ENCODE results near the gene CDC40. TPM values are rescaled to one million over a fixed set of nuclear protein-coding genes. Genes with fewer than 3 reads are reported as not detected.
A peak's percentile ranks its signal among the peaks of the same experiment; 100 is the strongest.
"Not testable (repeated sequence)": the region's sequence is repeated elsewhere in the genome, so short reads cannot be mapped to it uniquely, and the experiment has no call there.

The CDC40 gene
- total RNA-seq, 4 donors from 2014 or later = 20.3 to 34.8 (median 23.4) TPM

GRCh38 chr6:110269623-110270022 lies 89.4 kb downstream of the CDC40 start:
- no peaks in the 10 kb centered on the region for H3K36me3 ChIP-seq
- no peaks in the 10 kb centered on the region for H3K27me3 ChIP-seq
- no peak overlapping the region for H3K4me3 ChIP-seq
- peak overlapping the region in 1 of 2 donors; percentile 26 for H3K27ac ChIP-seq
- no peaks in the 10 kb centered on the region for H3K9me3 ChIP-seq
- no peak for DNase-seq
- TF ChIP-seq, protein P1, sequence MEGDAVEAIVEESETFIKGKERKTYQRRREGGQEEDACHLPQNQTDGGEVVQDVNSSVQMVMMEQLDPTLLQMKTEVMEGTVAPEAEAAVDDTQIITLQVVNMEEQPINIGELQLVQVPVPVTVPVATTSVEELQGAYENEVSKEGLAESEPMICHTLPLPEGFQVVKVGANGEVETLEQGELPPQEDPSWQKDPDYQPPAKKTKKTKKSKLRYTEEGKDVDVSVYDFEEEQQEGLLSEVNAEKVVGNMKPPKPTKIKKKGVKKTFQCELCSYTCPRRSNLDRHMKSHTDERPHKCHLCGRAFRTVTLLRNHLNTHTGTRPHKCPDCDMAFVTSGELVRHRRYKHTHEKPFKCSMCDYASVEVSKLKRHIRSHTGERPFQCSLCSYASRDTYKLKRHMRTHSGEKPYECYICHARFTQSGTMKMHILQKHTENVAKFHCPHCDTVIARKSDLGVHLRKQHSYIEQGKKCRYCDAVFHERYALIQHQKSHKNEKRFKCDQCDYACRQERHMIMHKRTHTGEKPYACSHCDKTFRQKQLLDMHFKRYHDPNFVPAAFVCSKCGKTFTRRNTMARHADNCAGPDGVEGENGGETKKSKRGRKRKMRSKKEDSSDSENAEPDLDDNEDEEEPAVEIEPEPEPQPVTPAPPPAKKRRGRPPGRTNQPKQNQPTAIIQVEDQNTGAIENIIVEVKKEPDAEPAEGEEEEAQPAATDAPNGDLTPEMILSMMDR (IDR thresholded peaks at IDR 0.05) = no peak
- TF ChIP-seq POLR2A (IDR thresholded peaks at IDR 0.05) = no peak
- intact Hi-C loops (cut with DNase I; ENCODE audit: low total_unique reads) = no loop called here
- no peaks in the 10 kb centered on the region for H3K4me1 ChIP-seq

- Histone ChIP-seq H3K36me3 (no peaks in the 10 kb centered on the region), H3K27ac (peak overlapping the region in 1 of 2 donors; percentile 26), H3K27me3 (no peaks in the 10 kb centered on the region), H3K9me3 (no peaks in the 10 kb centered on the region), H3K4me1 (no peaks in the 10 kb centered on the region), H3K4me3 (no peak overlapping the region)
- DNase-seq = no peak
- intact Hi-C loops (cut with DNase I; ENCODE audit: low total_unique reads) = no loop called here
- TF ChIP-seq, protein P1 (IDR thresholded peaks at IDR 0.05) = no peak
- TF ChIP-seq POLR2A (IDR thresholded peaks at IDR 0.05) = no peak
Measured at GRCh38 chr6:110270165-110270564, 89.9 kb downstream of the CDC40 start.

- Histone ChIP-seq H3K27me3 (no peaks in the 10 kb centered on the region), H3K36me3 (no peaks in the 10 kb centered on the region), H3K27ac (no peak overlapping the region), H3K4me1 (no peaks in the 10 kb centered on the region), H3K4me3 (no peak overlapping the region), H3K9me3 (no peaks in the 10 kb centered on the region)
- no peak for TF ChIP-seq POLR2A (IDR thresholded peaks at IDR 0.05)
- TF ChIP-seq, protein P1 (IDR thresholded peaks at IDR 0.05) = no peak
- intact Hi-C loops (cut with DNase I; ENCODE audit: low total_unique reads) = no loop called here
- DNase-seq = no peak
Measured at GRCh38 chr6:110271732-110272022, 91.5 kb downstream of the CDC40 start.

GRCh38 chr6:110272781-110273180 lies 92.6 kb downstream of the CDC40 start:
- intact Hi-C loops (cut with DNase I; ENCODE audit: low total_unique reads); H3K36me3 ChIP-seq; H3K4me3 ChIP-seq; H3K4me1 ChIP-seq; H3K9me3 ChIP-seq; H3K27me3 ChIP-seq; DNase-seq; H3K27ac ChIP-seq: not testable (repeated sequence)

DNA sequence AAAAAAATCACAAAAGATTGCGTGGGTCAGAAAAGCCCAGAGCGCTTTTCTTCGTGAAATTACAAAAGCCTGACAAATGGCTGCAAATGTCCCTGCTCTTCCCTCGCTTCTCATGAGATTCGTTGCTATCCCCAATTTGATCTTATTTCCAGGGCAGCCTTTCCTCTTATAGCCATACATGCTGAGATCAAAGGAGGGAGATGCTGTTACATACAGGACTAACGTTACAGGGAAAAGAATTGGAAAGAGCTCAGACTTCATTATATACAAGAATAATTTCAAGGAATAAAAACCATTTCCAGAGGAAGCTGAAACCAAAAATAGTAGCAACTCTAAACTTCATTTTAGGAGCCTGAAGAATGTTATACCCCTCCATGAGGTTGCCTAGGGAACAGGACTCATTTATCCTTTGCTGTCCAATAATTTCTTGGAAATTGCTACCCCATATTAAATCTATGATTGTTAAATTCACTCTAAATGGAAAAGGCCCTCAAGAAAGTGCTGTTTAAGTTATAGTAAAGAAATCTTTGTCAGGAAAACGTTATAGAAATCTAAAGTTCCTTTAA lies 97.0 kb downstream of the CDC40 start:
- Histone ChIP-seq H3K27ac (no peak overlapping the region), H3K36me3 (no peaks in the 10 kb centered on the region), H3K27me3 (no peaks in the 10 kb centered on the region), H3K4me3 (no peak overlapping the region), H3K4me1 (no peaks in the 10 kb centered on the region), H3K9me3 (no peaks in the 10 kb centered on the region)
- no peak for DNase-seq
- intact Hi-C loops (cut with DNase I; ENCODE audit: low total_unique reads) = no loop called here
- TF ChIP-seq, protein P1 (IDR thresholded peaks at IDR 0.05) = no peak
- TF ChIP-seq POLR2A (IDR thresholded peaks at IDR 0.05) = no peak

Other genes with a start within 250 kb of the CDC40 start
- gene GPR6, start 202.1 kb upstream of the CDC40 start, total RNA-seq = not detected
- 10 to 100 TPM in 3 of 4 donors, 1 to 10 TPM in 1; 5.9 to 27.3 (median 17.2) TPM for gene WASF1, start 757 bp upstream of the CDC40 start, total RNA-seq
- 10 to 100 TPM in 3 of 4 donors, not detected in 1; 18.0 to 47.2 (median 30.7) TPM for gene METTL24, start 177.9 kb downstream of the CDC40 start, total RNA-seq
- 1 to 10 TPM in 1 of 4 donors, under 1 TPM in 2, not detected in 1; 0.88 to 3.3 (median 0.97) TPM for gene DDO, start 235.1 kb downstream of the CDC40 start, total RNA-seq